NCI-H1105 treated with DMSO at 0.1 percent for 48 hours (cell line): ENCODE data around the gene FES.
A peak's percentile ranks its signal among the peaks of the same experiment; 100 is the strongest.

Experiments
- DNase-seq: peaks from one replicate; lab custom pipeline; 2025; lab: John Stamatoyannopoulos, UW

FES gene

GRCh38 chr15:90876046-90876445 is 8.3 kb upstream of the FES start:
- DNase-seq, result no peak

- DNase-seq, result no peak
Measured at GRCh38 chr15:90876512-90877170, 7.7 kb upstream of the FES start.

- no peak for DNase-seq
Measured at GRCh38 chr15:90877315-90877714, 7.0 kb upstream of the FES start.

GRCh38 chr15:90877996-90878395 is 6.3 kb upstream of the FES start:
- no peak for DNase-seq

GRCh38 chr15:90878660-90879059 is 5.6 kb upstream of the FES start:
- DNase-seq, result no peak

GRCh38 chr15:90879730-90880366 is 4.5 kb upstream of the FES start:
- DNase-seq, result no peak

GRCh38 chr15:90880381-90881145 is 3.7 kb upstream of the FES start:
- no peak for DNase-seq

- no peak for DNase-seq
Measured at GRCh38 chr15:90881181-90881977, 2.9 kb upstream of the FES start.

GRCh38 chr15:90881978-90882721 is 2.2 kb upstream of the FES start:
- no peak for DNase-seq

- no peak for DNase-seq
Measured at GRCh38 chr15:90882781-90883525, 1.4 kb upstream of the FES start.

- DNase-seq, result no peak
Measured at GRCh38 chr15:90883526-90883975, 753 bp upstream of the FES start.

GRCh38 chr15:90884719-90885431 is 571 bp downstream of the FES start:
- DNase-seq, result no peak

- DNase-seq, result peak; percentile 5
Measured at GRCh38 chr15:90885432-90886290, 1.4 kb downstream of the FES start.

GRCh38 chr15:90886291-90886614 is 1.9 kb downstream of the FES start:
- DNase-seq, result no peak

GRCh38 chr15:90887037-90887481 is 2.8 kb downstream of the FES start:
- no peak for DNase-seq

- no peak for DNase-seq
Measured at GRCh38 chr15:90889313-90889730, 5.0 kb downstream of the FES start.

GRCh38 chr15:90889736-90890456 is 5.6 kb downstream of the FES start:
- no peak for DNase-seq

GRCh38 chr15:90890839-90891238 is 6.5 kb downstream of the FES start:
- DNase-seq, result no peak
